Karpas-422 (cell line): ENCODE results near the gene ROR1. TPM values are rescaled to one million over a fixed set of nuclear protein-coding genes. Genes with fewer than 3 reads are reported as not detected.

ENCODE experiments used
- DNase-seq: peaks from one replicate; pipeline ENCODE4 v3.0.0-alpha.2; 2015
- H2AFZ ChIP-seq: fragments of 200-600 bp; sonication (generic); 2 replicates; pipeline ENCODE4 v1.6.1; 2014; ENCODE audit warnings: antibody characterized with exemption, low read length, mixed read lengths
- H3K27ac ChIP-seq: fragments of 200-600 bp; sonication (generic); 2 replicates; pipeline ENCODE4 v1.5.1; 2014; ENCODE audit warnings: mild to moderate bottlenecking, low read length, moderate library complexity
- H3K27me3 ChIP-seq: fragments of 200-600 bp; sonication (generic); 2 replicates; pipeline ENCODE4 v1.6.1; 2014; ENCODE audit warnings: low read length, mixed read lengths
- H3K36me3 ChIP-seq: fragments of 200-600 bp; sonication (generic); 2 replicates; pipeline ENCODE4 v1.6.1; 2014; ENCODE audit warnings: low read length, mixed read lengths; ENCODE audit not compliant: insufficient read depth
- H3K4me1 ChIP-seq: fragments of 200-600 bp; sonication (generic); 2 replicates; pipeline ENCODE4 v1.6.1; 2014; ENCODE audit warnings: mild to moderate bottlenecking, low read length, mixed read lengths
- H3K4me2 ChIP-seq: fragments of 200-600 bp; sonication (generic); 2 replicates; pipeline ENCODE4 v1.6.1; 2014; ENCODE audit warnings: low read length, low read depth, mild to moderate bottlenecking; ENCODE audit not compliant: poor library complexity, severe bottlenecking
- H3K4me3 ChIP-seq: fragments of 200-600 bp; sonication (generic); 2 replicates; pipeline ENCODE4 v1.5.1; 2014; ENCODE audit warnings: mild to moderate bottlenecking, antibody characterized with exemption, low read length, mixed read lengths
- H3K79me2 ChIP-seq: fragments of 200-600 bp; sonication (generic); 2 replicates; pipeline ENCODE4 v1.6.1; 2014; ENCODE audit warnings: mild to moderate bottlenecking, low read length, mixed read lengths
- H3K9ac ChIP-seq: fragments of 200-600 bp; sonication (generic); 2 replicates; pipeline ENCODE4 v1.6.0; 2014; ENCODE audit warnings: low read length
- H3K9me2 ChIP-seq: fragments of 200-600 bp; sonication (generic), shearing (Covaris generic); replicated peaks from 2 replicates; pipeline ENCODE4 v1.6.0; 2014; ENCODE audit warnings: mild to moderate bottlenecking, low read length, moderate library complexity; ENCODE audit not compliant: insufficient read depth
- H3K9me3 ChIP-seq: fragments of 300-700, 200-600 bp; sonication (generic); 2 replicates; pipeline ENCODE4 v1.6.1; 2014; ENCODE audit warnings: low read length, mixed read lengths
- H4K20me1 ChIP-seq: fragments of 200-600 bp; sonication (generic); 2 replicates; pipeline ENCODE4 v1.6.1; 2014; ENCODE audit warnings: mild to moderate bottlenecking, antibody characterized with exemption, low read length, low read depth; ENCODE audit not compliant: insufficient read depth
- total RNA-seq: library from RNA; depleted of rRNA; stranded (reverse); fragments of >200 nt; shearing (Covaris generic); gene quantifications from 2 replicates; pipeline ENCODE4 v1.2.3, GENCODE V29; 2014; ENCODE audit warnings: low replicate concordance

Gene ROR1
- total RNA-seq, 1 experiment from 2014 or later = not detected

GRCh38 chr1:64087768-64088167, 314.0 kb downstream of the ROR1 start:
- DNase-seq = no peak
- H3K36me3 ChIP-seq = no peaks in the 10 kb centered on the region
- H3K4me3 ChIP-seq = no peak overlapping the region
- H3K4me1 ChIP-seq = no peaks in the 10 kb centered on the region
- no peak overlapping the region for H2AFZ ChIP-seq
- no peak overlapping the region for H3K27ac ChIP-seq
- no peaks in the 10 kb centered on the region for H3K27me3 ChIP-seq
- H3K79me2 ChIP-seq = no peaks in the 10 kb centered on the region
- H4K20me1 ChIP-seq = no peaks in the 10 kb centered on the region
- H3K9me3 ChIP-seq = no peaks in the 10 kb centered on the region
- no peak overlapping the region for H3K9ac ChIP-seq
- H3K4me2 ChIP-seq = no peak overlapping the region
- H3K9me2 ChIP-seq = no peaks in the 10 kb centered on the region

DNA sequence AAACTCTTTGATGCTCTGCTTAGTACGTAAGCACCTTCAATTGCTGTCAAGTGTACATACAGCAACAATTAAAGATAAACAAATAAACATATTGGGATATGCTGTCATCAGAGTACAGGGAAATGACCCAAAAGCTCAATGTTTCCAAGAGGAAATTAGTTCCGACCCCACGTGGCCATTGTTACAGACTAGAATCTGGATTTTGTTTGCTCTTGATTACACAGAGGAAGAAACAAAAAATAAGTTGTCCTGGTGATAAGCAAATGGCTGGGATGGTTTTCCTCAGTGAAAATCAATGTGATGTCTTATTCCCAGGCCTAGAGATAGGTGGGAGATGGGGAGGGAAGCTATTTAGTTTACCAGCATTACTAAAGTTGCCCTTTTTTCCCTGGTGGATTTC, 316.6 kb downstream of the ROR1 start:
- Histone ChIP-seq H2AFZ (no peak overlapping the region), H3K9me2 (no peaks in the 10 kb centered on the region), H3K4me1 (no peaks in the 10 kb centered on the region), H3K27ac (no peak overlapping the region), H3K4me2 (no peak overlapping the region), H3K79me2 (no peaks in the 10 kb centered on the region), H4K20me1 (no peaks in the 10 kb centered on the region), H3K9ac (no peak overlapping the region), H3K36me3 (no peaks in the 10 kb centered on the region), H3K9me3 (no peaks in the 10 kb centered on the region), H3K4me3 (no peak overlapping the region), H3K27me3 (no peaks in the 10 kb centered on the region)
- DNase-seq = no peak

DNA sequence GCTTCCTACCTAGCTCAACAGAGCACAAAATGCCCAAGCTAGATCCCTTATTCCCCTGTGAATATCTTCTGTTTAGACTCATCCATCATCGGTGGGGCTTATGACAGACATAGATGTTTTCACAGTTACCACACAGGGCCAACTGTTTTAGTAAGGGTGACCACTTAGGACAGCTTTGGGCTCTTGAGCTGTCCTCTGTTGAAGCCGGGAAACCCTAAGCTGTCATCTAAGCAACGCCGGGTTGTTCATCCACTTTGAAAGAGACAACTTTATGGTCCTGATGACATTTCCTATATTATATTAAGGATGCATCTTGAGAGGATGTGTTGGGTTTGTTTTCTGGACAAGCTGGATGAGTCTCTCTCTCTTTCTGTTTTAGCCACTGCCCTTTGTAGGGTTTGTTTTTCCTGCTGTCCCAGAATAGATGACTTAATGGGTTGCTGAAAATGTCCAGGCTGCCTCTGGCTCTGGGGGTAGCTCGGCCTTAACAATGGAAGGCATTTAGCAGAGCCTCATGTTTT, 319.1 kb downstream of the ROR1 start:
- Histone ChIP-seq H2AFZ (no peak overlapping the region), H4K20me1 (no peaks in the 10 kb centered on the region), H3K4me2 (no peak overlapping the region), H3K9me3 (no peaks in the 10 kb centered on the region), H3K9me2 (no peaks in the 10 kb centered on the region), H3K4me3 (no peak overlapping the region), H3K36me3 (no peaks in the 10 kb centered on the region), H3K79me2 (no peaks in the 10 kb centered on the region), H3K4me1 (no peaks in the 10 kb centered on the region), H3K27ac (no peak overlapping the region), H3K27me3 (no peaks in the 10 kb centered on the region), H3K9ac (no peak overlapping the region)
- DNase-seq = no peak

DNA sequence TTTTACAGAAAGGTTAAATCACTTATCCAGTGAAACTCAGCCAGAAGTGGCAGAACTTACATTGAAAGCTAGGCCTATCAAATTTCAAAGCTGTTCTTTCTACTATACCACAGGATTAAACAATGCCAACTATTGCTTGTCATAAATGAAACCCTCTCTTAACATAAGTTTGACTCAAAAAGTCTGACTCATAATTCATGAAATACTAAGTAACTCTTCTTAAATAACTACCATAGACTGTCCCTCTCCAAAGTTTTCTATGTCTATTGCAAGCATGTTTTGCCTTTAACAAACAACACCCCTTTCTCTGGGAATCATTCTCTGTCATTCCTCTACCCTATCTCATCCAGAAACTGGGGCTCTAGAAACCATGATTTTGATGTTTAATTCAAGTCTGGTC, 320.1 kb downstream of the ROR1 start:
- no peaks in the 10 kb centered on the region for H4K20me1 ChIP-seq
- H3K36me3 ChIP-seq = no peaks in the 10 kb centered on the region
- H3K9me3 ChIP-seq = no peaks in the 10 kb centered on the region
- H3K4me2 ChIP-seq = no peak overlapping the region
- H2AFZ ChIP-seq = no peak overlapping the region
- no peak overlapping the region for H3K9ac ChIP-seq
- no peaks in the 10 kb centered on the region for H3K9me2 ChIP-seq
- H3K79me2 ChIP-seq = no peaks in the 10 kb centered on the region
- no peaks in the 10 kb centered on the region for H3K4me1 ChIP-seq
- H3K27me3 ChIP-seq = no peaks in the 10 kb centered on the region
- no peak overlapping the region for H3K4me3 ChIP-seq
- no peak overlapping the region for H3K27ac ChIP-seq
- no peak for DNase-seq

- no peaks in the 10 kb centered on the region for H3K9me2 ChIP-seq
- no peak for DNase-seq
- H3K79me2 ChIP-seq = no peaks in the 10 kb centered on the region
- H3K9ac ChIP-seq = no peak overlapping the region
- no peak overlapping the region for H3K4me2 ChIP-seq
- no peak overlapping the region for H3K4me3 ChIP-seq
- H3K9me3 ChIP-seq = no peaks in the 10 kb centered on the region
- H2AFZ ChIP-seq = no peak overlapping the region
- H3K36me3 ChIP-seq = no peaks in the 10 kb centered on the region
- no peak overlapping the region for H3K27ac ChIP-seq
- H4K20me1 ChIP-seq = no peaks in the 10 kb centered on the region
- no peaks in the 10 kb centered on the region for H3K4me1 ChIP-seq
- H3K27me3 ChIP-seq = no peaks in the 10 kb centered on the region
Observed at GRCh38 chr1:64095832-64096231, 322.0 kb downstream of the ROR1 start.

DNA sequence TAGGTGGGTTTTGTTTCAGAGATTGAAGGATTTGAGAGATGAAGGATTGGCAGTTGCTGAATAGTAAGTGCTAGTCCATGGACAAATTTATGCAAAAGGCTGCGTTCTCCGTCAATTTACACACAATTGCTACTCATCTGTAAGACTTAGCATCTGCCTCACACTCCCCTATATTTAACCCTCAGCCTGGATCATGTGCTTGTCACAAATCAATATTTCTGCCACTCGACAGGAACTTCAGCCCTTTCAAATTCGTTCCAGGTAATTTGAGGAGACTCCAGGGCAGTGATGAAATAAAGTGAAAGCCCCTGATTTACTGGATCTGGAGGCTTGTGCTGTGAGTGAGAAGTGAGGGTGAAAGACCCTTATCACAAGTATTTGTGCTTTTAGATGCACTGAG, 324.0 kb downstream of the ROR1 start:
- H3K27ac ChIP-seq = no peak overlapping the region
- no peaks in the 10 kb centered on the region for H4K20me1 ChIP-seq
- no peak overlapping the region for H3K4me2 ChIP-seq
- H3K79me2 ChIP-seq = no peaks in the 10 kb centered on the region
- H3K36me3 ChIP-seq = no peaks in the 10 kb centered on the region
- no peaks in the 10 kb centered on the region for H3K27me3 ChIP-seq
- H2AFZ ChIP-seq = no peak overlapping the region
- H3K4me3 ChIP-seq = no peak overlapping the region
- H3K9ac ChIP-seq = no peak overlapping the region
- no peaks in the 10 kb centered on the region for H3K4me1 ChIP-seq
- DNase-seq = no peak
- no peaks in the 10 kb centered on the region for H3K9me2 ChIP-seq
- H3K9me3 ChIP-seq = no peaks in the 10 kb centered on the region

GRCh38 chr1:64098436-64098835, 324.6 kb downstream of the ROR1 start:
- DNase-seq = no peak
- Histone ChIP-seq H4K20me1 (no peaks in the 10 kb centered on the region), H3K4me1 (no peaks in the 10 kb centered on the region), H3K9ac (no peak overlapping the region), H2AFZ (no peak overlapping the region), H3K9me3 (no peaks in the 10 kb centered on the region), H3K79me2 (no peaks in the 10 kb centered on the region), H3K4me2 (no peak overlapping the region), H3K9me2 (no peaks in the 10 kb centered on the region), H3K27ac (no peak overlapping the region), H3K27me3 (no peaks in the 10 kb centered on the region), H3K4me3 (no peak overlapping the region), H3K36me3 (no peaks in the 10 kb centered on the region)

DNA sequence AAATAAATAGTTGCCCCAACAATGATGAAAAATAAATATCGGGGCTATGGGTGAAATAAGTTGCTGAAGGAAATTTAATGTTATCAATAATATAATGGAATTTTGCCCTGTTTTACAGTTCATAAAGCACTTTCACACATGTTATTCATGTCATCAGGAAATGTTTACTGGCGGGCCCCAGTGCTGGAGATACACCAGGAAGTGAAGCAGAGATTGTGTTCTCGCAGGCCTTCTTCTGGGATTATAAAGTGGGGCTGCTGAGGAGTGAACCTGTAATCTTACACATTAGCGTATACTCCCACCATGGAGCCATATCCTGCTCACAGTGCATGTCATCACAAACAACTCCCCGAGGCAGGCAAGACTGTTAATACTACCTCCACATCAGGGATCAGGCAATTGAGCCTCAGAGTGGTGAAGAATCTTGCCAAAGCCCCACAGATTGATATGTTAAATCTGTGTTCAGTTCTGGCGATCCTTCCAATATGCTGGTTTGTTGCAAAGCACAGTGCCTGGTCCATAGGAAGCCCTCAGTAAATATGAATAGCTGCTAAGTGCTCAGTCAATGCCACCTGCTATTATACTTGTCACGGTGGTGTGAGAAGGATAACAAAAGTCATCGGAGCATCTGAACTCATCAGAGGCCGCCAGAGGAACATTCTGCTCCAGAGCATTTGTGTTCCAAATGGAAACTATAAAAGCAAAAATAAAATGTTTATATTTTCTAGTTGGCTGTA, 325.2 kb downstream of the ROR1 start:
- Histone ChIP-seq H3K79me2 (no peaks in the 10 kb centered on the region), H3K36me3 (no peaks in the 10 kb centered on the region), H4K20me1 (no peaks in the 10 kb centered on the region), H3K4me3 (no peak overlapping the region), H3K9me3 (no peaks in the 10 kb centered on the region), H3K27me3 (no peaks in the 10 kb centered on the region), H3K4me1 (no peaks in the 10 kb centered on the region), H2AFZ (no peak overlapping the region), H3K27ac (no peak overlapping the region), H3K4me2 (no peak overlapping the region), H3K9me2 (no peaks in the 10 kb centered on the region), H3K9ac (no peak overlapping the region)
- no peak for DNase-seq
